ENCODE measurements around the gene SNN.

DNA sequence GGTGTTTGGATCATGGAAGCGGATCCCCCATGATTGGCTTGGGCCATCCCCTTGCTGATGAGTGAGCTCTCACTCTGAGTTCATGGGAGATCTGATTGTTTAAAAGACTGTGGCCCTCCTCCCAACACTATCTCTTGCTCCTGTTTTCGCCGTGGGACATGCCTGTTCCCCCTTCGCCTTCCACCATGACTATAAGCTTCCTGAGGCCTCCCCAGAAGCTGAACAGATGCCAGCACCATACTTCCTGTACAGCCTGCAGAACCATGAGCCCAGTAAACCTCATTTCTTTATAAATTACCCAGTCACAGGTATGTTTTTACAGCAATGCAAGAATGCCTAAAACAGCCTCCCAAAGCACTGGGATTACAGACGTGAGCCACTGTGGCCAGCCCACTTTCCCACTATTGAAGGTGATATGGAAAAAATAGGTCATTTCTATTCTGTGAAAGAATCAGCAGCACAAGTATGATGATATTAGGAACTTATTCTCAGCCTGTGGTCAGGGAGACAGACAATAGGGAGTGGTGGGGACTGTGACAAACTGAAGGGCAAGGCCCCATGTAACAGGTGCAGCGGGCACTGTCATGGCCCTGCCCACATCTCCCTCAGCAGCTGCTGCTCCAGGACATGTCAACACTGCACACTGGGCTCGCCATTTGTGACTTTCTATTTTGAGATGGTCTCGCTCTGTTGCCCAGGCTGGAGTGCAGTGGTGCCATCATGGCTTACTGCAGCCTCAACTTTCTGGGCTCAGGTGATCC is 47.8 kb upstream of the SNN start:
- TF ChIP-seq CTCF (IDR thresholded peaks at IDR 0.05; ENCODE audit: low read depth, low read length, poor library complexity, severe bottlenecking) (no peak), EZH2phosphoT487 (IDR thresholded peaks at IDR 0.05; ENCODE audit: borderline replicate concordance, low read length) (no peak)

Measured in DOHH2 (cell line).